ENCODE measurements around the gene CATSPERZ.

DNA sequence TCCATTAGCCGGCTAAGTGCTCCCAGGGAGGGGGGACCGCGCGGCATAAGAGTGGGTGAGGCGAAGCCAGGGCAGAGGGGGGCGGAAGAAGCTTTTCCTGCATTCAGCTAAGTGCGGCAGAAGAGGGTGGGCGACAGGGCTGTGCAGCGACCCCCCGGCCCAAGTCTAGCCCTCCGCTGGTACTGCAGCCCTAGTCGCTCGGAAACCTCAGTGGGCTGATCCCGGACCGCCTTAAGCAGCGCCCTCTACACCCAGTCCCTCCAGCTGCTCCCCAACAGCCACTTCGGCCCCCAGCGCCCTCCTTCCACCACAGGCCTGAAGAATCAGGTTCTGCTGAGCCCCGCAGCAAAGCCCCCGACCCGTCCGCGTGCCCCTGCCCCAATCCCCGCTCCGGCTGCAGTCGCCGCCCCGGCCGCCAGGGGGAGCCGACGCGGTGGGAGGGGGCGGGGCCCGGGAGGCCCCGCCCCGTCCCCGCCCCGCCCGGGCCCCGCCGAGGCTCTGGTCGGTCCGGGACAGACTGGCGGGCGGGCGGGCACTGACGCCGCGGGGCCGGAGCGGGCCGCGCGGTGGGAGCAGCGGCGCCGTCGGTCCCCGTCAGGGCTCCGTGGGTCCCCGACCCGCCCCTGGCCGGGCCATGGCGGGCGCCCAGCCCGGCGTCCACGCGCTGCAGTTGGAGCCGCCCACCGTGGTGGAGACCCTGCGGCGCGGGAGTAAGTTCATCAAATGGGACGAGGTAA is 49.0 kb upstream of the CATSPERZ start, which contains the start of gene PLCB3:
- TF ChIP-seq, protein P1, sequence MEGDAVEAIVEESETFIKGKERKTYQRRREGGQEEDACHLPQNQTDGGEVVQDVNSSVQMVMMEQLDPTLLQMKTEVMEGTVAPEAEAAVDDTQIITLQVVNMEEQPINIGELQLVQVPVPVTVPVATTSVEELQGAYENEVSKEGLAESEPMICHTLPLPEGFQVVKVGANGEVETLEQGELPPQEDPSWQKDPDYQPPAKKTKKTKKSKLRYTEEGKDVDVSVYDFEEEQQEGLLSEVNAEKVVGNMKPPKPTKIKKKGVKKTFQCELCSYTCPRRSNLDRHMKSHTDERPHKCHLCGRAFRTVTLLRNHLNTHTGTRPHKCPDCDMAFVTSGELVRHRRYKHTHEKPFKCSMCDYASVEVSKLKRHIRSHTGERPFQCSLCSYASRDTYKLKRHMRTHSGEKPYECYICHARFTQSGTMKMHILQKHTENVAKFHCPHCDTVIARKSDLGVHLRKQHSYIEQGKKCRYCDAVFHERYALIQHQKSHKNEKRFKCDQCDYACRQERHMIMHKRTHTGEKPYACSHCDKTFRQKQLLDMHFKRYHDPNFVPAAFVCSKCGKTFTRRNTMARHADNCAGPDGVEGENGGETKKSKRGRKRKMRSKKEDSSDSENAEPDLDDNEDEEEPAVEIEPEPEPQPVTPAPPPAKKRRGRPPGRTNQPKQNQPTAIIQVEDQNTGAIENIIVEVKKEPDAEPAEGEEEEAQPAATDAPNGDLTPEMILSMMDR (IDR thresholded peaks at IDR 0.05; ENCODE audit: extremely low read depth in 1 of 2, insufficient read depth in 1 of 2, low read depth in 1 of 2, low read length in 2 of 2): peak; percentile 64 to 82
- peak; percentile 87 for TF ChIP-seq POLR2AphosphoS5 (IDR thresholded peaks at IDR 0.05; ENCODE audit: insufficient read depth, low read depth, low read length)

Data from endothelial cell of umbilical vein (primary cell).